HG02759 (cell line): ENCODE results near the gene TCFL5.
"Not testable (repeated sequence)": the region's sequence is repeated elsewhere in the genome, so short reads cannot be mapped to it uniquely, and the experiment has no call there.

Experiments
- ATAC-seq: cut with Tn5 transposase; IDR thresholded peaks from one replicate; pipeline ENCODE4 v1.9.1; 2021; ENCODE audit warnings: mild to moderate bottlenecking, moderate library complexity; ENCODE audit not compliant: unreplicated experiment

The TCFL5 gene

GRCh38 chr20:62880935-62881661 lies 19.5 kb upstream of the TCFL5 start:
- no peak for ATAC-seq

GRCh38 chr20:62880147-62880934 lies 18.7 kb upstream of the TCFL5 start:
- no peak for ATAC-seq

- no peak for ATAC-seq
Observed at GRCh38 chr20:62879275-62880146, 17.9 kb upstream of the TCFL5 start.

- ATAC-seq, result no peak
Observed at GRCh38 chr20:62878244-62879038, 16.8 kb upstream of the TCFL5 start.

- no peak for ATAC-seq
Observed at GRCh38 chr20:62876902-62877816, 15.5 kb upstream of the TCFL5 start.

- no peak for ATAC-seq
Observed at GRCh38 chr20:62876501-62876901, 14.9 kb upstream of the TCFL5 start.

- ATAC-seq, result no peak
Observed at GRCh38 chr20:62875419-62876361, 14.1 kb upstream of the TCFL5 start.

- no peak for ATAC-seq
Observed at GRCh38 chr20:62874964-62875344, 13.3 kb upstream of the TCFL5 start.

GRCh38 chr20:62873681-62874031 lies 12.0 kb upstream of the TCFL5 start:
- ATAC-seq, result not testable (repeated sequence)

- ATAC-seq, result no peak
Observed at GRCh38 chr20:62873280-62873679, 11.7 kb upstream of the TCFL5 start.

GRCh38 chr20:62872862-62873261 lies 11.2 kb upstream of the TCFL5 start:
- ATAC-seq, result no peak

- ATAC-seq, result no peak
Observed at GRCh38 chr20:62872184-62872847, 10.7 kb upstream of the TCFL5 start.

- no peak for ATAC-seq
Observed at GRCh38 chr20:62864207-62864606, 2.6 kb upstream of the TCFL5 start.

GRCh38 chr20:62860924-62861691 lies 514 bp downstream of the TCFL5 start:
- peak; percentile 40 for ATAC-seq

GRCh38 chr20:62860391-62860923 lies 1.2 kb downstream of the TCFL5 start:
- peak; percentile 10 for ATAC-seq

GRCh38 chr20:62859721-62860120 lies 1.9 kb downstream of the TCFL5 start:
- ATAC-seq, result no peak
